GM12878 (cell line): ENCODE results near the gene ACSF3. TPM values are rescaled to one million over a fixed set of nuclear protein-coding genes. Genes with fewer than 3 reads are reported as not detected.

Experiments used
- BMI1 ChIP-seq: fragments of 450-650 bp; IDR thresholded peaks from 2 replicates; pipeline ENCODE4 v1.6.1; 2016; ENCODE audit warnings: mild to moderate bottlenecking, moderate library complexity, borderline replicate concordance
- CREB1 ChIP-seq: IDR thresholded peaks from 2 replicates; pipeline ENCODE4 v1.6.1; 2012; ENCODE audit warnings: low read depth, mild to moderate bottlenecking, inconsistent platforms
- DPF2 ChIP-seq: fragments of 450-650 bp; IDR thresholded peaks from 2 replicates; pipeline ENCODE4 v1.6.1; 2017; ENCODE audit warnings: mild to moderate bottlenecking
- HDAC2 ChIP-seq: fragments of 200-600 bp; sonication (generic); IDR thresholded peaks from 2 replicates; pipeline ENCODE4 v1.6.1; 2017
- IRF4 ChIP-seq: IDR thresholded peaks from 2 replicates; pipeline ENCODE4 v1.6.1; 2011; ENCODE audit warnings: low read depth, low read length
- KAT2A ChIP-seq: conservative IDR thresholded peaks from 2 replicates; pipeline ENCODE4 v1.6.1; 2011; ENCODE audit warnings: low read depth, low read length; ENCODE audit not compliant: control insufficient read depth
- KDM1A ChIP-seq: fragments of 200-600 bp; sonication (generic); IDR thresholded peaks from 2 replicates; pipeline ENCODE4 v1.6.1; 2016; ENCODE audit warnings: borderline replicate concordance
- MTA2 ChIP-seq: fragments of 450-650 bp; IDR thresholded peaks from 2 replicates; pipeline ENCODE4 v1.6.1; 2016; ENCODE audit warnings: low read depth, mild to moderate bottlenecking, moderate library complexity
- NFYA ChIP-seq: IDR thresholded peaks from 2 replicates; pipeline ENCODE4 v1.6.1; 2011; ENCODE audit warnings: low read depth, mild to moderate bottlenecking, low read length, improper control_type of control experiment, borderline replicate concordance
- NR2C2 ChIP-seq: IDR thresholded peaks from 2 replicates; pipeline ENCODE4 v1.6.1; 2011; ENCODE audit warnings: borderline replicate concordance, low read depth; ENCODE audit not compliant: control insufficient read depth, insufficient read length
- RAD51 ChIP-seq: fragments of 450-650 bp; IDR thresholded peaks from 2 replicates; pipeline ENCODE4 v1.6.1; 2016; ENCODE audit warnings: moderate library complexity, mild to moderate bottlenecking, inconsistent platforms
- SPI1 ChIP-seq: IDR thresholded peaks from 2 replicates; pipeline ENCODE4 v1.6.1; 2011; ENCODE audit warnings: low read depth, mild to moderate bottlenecking, low read length, moderate library complexity, borderline replicate concordance; ENCODE audit not compliant: insufficient read depth
- SREBF1 ChIP-seq: IDR thresholded peaks from 2 replicates; pipeline ENCODE4 v1.6.1; 2012; ENCODE audit warnings: mild to moderate bottlenecking, low read length
- SUZ12 ChIP-seq: fragments of 200-600 bp; sonication (generic); IDR thresholded peaks from one replicate; pipeline ENCODE4 v1.6.1; 2018; ENCODE audit warnings: antibody characterized with exemption, mild to moderate bottlenecking; ENCODE audit not compliant: unreplicated experiment
- ZNF217 ChIP-seq: fragments of 450-650 bp; IDR thresholded peaks from 2 replicates; pipeline ENCODE4 v1.6.1; 2017; ENCODE audit warnings: antibody characterized with exemption, mild to moderate bottlenecking
- ZZZ3 ChIP-seq: IDR thresholded peaks from 2 replicates; pipeline ENCODE4 v1.6.1; 2011; ENCODE audit warnings: low read depth; ENCODE audit not compliant: control insufficient read depth, insufficient read length
- polyA plus RNA-seq, 11 experiments: library from polyadenylated mRNA; depleted of rRNA in 4 of 11; unstranded in 6 of 11; stranded (reverse) in 5 of 11; fragments of >200 nt; fragmentation: Nextera tagmentation in 4 of 11; fragmentation: Illumina TruSeq in 1 of 11; extraction: Ambion mirVana in 4 of 11; extraction: Trizol in 1 of 11; gene quantifications; 1 replicate in 1 of 11; 2 replicates in 10 of 11; pipeline versions ENCODE4 v1.2.1 to v1.2.3, GENCODE V29; 2011 to 2016; ENCODE audit warnings: inconsistent platforms in 2 of 11, missing spikeins in 2 of 11, low read depth in 1 of 11
- total RNA-seq, 4 experiments: library from RNA; depleted of rRNA in 3 of 4; stranded (reverse); fragments of >200 nt in 3 of 4; fragmentation: Illumina TruSeq in 1 of 4; extraction: Trizol in 1 of 4; gene quantifications; 2 replicates each; pipeline versions ENCODE4 v1.2.1 to v1.2.3, GENCODE V29; 2013 to 2021
- TF ChIP-seq, protein P1 (sequence below): IDR thresholded peaks from 2 replicates; pipeline ENCODE4 v1.6.1; 2011; ENCODE audit warnings: borderline replicate concordance, low read depth, mild to moderate bottlenecking, moderate library complexity, low read length; ENCODE audit not compliant: insufficient read depth, poor library complexity, severe bottlenecking
- TF ChIP-seq, protein P2 (sequence below): fragments of 450-650 bp; IDR thresholded peaks from 2 replicates; pipeline ENCODE4 v1.6.1; 2018; ENCODE audit warnings: mild to moderate bottlenecking, low read depth, moderate library complexity; ENCODE audit not compliant: partially characterized antibody
- TF ChIP-seq, protein P3 (sequence below): fragments of 450-650 bp; formaldehyde crosslinking; IDR thresholded peaks from 2 replicates; pipeline ENCODE4 v1.5.0; 2022; ENCODE audit warnings: mild to moderate bottlenecking, missing genetic modification characterization
- TF ChIP-seq, protein P4 (sequence below): IDR thresholded peaks from 2 replicates; pipeline ENCODE4 v1.6.1; 2011; ENCODE audit warnings: low read depth, low read length, improper control_type of control experiment, borderline replicate concordance

Gene ACSF3
- total and polyA plus RNA-seq, 10 of the 15 experiments (the other 5 are each of a cell fraction or from before 2014, with no cell fraction given): 1.0 to 44.4 (median 25.8) TPM

DNA sequence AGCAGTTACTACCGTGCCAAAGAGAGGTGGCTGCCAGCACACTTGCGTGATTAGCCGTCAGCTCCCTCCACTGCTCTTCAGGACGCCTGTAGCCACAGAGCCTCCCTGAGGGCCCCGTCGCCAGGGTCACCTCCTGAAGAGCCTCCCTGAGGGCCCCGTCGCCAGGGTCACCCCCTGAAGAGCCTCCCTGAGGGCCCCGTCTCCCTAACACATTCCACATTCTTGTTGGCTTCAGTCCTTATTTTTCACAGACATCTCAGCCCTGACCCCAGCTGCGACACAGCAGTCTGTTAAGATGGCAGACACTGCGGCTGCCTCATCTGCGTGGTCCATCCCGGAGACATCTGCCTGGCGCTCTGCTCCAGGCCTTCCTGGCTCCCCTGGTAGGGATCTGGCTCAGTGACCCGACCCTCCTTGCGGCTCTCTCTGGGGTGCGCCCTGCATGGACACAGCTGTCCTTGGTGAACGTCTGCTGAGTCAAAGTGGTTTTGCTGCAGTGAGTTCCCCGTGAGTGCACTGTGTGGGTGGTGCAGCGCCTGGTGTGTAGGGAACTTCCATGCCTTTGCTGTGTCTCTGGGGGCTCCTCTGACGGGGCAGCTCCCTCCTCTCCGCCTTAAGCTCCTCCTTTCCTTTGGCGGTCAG, 11.4 kb downstream of the ACSF3 start (continued):
- TF ChIP-seq, protein P1, sequence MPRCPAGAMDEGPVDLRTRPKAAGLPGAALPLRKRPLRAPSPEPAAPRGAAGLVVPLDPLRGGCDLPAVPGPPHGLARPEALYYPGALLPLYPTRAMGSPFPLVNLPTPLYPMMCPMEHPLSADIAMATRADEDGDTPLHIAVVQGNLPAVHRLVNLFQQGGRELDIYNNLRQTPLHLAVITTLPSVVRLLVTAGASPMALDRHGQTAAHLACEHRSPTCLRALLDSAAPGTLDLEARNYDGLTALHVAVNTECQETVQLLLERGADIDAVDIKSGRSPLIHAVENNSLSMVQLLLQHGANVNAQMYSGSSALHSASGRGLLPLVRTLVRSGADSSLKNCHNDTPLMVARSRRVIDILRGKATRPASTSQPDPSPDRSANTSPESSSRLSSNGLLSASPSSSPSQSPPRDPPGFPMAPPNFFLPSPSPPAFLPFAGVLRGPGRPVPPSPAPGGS: no peak
- TF ChIP-seq ZZZ3: no peak
- TF ChIP-seq, protein P2, sequence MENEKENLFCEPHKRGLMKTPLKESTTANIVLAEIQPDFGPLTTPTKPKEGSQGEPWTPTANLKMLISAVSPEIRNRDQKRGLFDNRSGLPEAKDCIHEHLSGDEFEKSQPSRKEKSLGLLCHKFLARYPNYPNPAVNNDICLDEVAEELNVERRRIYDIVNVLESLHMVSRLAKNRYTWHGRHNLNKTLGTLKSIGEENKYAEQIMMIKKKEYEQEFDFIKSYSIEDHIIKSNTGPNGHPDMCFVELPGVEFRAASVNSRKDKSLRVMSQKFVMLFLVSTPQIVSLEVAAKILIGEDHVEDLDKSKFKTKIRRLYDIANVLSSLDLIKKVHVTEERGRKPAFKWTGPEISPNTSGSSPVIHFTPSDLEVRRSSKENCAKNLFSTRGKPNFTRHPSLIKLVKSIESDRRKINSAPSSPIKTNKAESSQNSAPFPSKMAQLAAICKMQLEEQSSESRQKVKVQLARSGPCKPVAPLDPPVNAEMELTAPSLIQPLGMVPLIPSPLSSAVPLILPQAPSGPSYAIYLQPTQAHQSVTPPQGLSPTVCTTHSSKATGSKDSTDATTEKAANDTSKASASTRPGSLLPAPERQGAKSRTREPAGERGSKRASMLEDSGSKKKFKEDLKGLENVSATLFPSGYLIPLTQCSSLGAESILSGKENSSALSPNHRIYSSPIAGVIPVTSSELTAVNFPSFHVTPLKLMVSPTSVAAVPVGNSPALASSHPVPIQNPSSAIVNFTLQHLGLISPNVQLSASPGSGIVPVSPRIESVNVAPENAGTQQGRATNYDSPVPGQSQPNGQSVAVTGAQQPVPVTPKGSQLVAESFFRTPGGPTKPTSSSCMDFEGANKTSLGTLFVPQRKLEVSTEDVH: no peak
- TF ChIP-seq KDM1A: no peak
- no peak for TF ChIP-seq SPI1
- no peak for TF ChIP-seq ZNF217
- TF ChIP-seq, protein P3, sequence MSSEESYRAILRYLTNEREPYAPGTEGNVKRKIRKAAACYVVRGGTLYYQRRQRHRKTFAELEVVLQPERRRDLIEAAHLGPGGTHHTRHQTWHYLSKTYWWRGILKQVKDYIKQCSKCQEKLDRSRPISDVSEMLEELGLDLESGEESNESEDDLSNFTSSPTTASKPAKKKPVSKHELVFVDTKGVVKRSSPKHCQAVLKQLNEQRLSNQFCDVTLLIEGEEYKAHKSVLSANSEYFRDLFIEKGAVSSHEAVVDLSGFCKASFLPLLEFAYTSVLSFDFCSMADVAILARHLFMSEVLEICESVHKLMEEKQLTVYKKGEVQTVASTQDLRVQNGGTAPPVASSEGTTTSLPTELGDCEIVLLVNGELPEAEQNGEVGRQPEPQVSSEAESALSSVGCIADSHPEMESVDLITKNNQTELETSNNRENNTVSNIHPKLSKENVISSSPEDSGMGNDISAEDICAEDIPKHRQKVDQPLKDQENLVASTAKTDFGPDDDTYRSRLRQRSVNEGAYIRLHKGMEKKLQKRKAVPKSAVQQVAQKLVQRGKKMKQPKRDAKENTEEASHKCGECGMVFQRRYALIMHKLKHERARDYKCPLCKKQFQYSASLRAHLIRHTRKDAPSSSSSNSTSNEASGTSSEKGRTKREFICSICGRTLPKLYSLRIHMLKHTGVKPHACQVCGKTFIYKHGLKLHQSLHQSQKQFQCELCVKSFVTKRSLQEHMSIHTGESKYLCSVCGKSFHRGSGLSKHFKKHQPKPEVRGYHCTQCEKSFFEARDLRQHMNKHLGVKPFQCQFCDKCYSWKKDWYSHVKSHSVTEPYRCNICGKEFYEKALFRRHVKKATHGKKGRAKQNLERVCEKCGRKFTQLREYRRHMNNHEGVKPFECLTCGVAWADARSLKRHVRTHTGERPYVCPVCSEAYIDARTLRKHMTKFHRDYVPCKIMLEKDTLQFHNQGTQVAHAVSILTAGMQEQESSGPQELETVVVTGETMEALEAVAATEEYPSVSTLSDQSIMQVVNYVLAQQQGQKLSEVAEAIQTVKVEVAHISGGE (CRISPR knock-in tag): no peak
- no peak for TF ChIP-seq SUZ12
- no peak for TF ChIP-seq BMI1
- TF ChIP-seq, protein P4, sequence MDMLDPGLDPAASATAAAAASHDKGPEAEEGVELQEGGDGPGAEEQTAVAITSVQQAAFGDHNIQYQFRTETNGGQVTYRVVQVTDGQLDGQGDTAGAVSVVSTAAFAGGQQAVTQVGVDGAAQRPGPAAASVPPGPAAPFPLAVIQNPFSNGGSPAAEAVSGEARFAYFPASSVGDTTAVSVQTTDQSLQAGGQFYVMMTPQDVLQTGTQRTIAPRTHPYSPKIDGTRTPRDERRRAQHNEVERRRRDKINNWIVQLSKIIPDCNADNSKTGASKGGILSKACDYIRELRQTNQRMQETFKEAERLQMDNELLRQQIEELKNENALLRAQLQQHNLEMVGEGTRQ: no peak
- TF ChIP-seq MTA2: peak; percentile 21; the same call in 1 of the 2 replicates
- TF ChIP-seq DPF2: peak; percentile 55; the same call in 1 of the 2 replicates
- TF ChIP-seq SREBF1: no peak
- no peak for TF ChIP-seq KAT2A
- no peak for TF ChIP-seq NFYA
- no peak for TF ChIP-seq CREB1
- no peak for TF ChIP-seq HDAC2
- no peak for TF ChIP-seq RAD51
- no peak for TF ChIP-seq NR2C2
- TF ChIP-seq IRF4: peak; percentile 11; the same call in 1 of the 2 replicates
